ENCODE data around the gene ADAMTS13. TPM values are rescaled to one million over a fixed set of nuclear protein-coding genes. Genes with fewer than 3 reads are reported as not detected.

The ADAMTS13 gene
- total RNA-seq, 1 experiment from 2014 or later: 12.0 TPM

DNA sequence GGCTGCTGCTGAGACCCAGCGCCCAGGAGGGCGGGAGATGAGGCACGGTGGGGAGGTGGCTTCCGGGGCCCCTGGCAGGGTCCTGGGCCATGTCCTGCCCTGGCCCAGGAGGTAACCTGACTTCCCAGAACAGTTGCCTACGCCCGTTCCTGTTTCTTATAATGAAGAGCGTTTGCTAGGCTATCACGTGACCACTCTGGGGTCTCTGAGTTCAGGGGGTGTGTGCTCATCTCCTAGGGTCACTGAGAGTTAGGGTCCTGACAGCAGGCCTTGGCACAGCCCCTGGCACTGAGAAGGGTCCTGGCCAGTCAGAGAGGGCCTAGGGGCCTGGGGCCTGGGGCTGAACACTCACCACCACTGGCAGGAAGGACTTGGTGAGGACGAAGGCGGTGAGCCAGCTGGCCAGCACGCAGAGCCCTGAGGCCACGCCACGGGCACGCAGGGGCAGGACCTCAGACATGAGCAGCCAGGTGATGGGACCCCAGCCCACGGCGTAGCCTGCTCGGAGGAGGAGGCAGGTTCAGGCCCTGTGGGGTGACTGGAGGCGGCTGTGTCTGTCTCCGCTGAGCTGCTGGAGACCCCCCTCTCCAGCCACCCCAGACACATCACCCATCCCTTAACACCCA, 50.7 kb downstream of the ADAMTS13 start:
- ChIA-PET CTCF (interaction anchor here (0.5 to 1.8 kb wide), 2 partner anchors 14 to 44 kb away, joined by 3 to 7 read pairs; no protein-coding TSS in a partner anchor), POLR2A (no interaction called here)
- H3K36me3 Mint-ChIP-seq: peaks cover 3% of the 10 kb centered on the region; the same call in 1 of the 2 replicates
- no peak overlapping the region for H3K27ac Mint-ChIP-seq
- H3K9me3 Mint-ChIP-seq: no peaks in the 10 kb centered on the region
- H3K4me3 Mint-ChIP-seq: no peak overlapping the region
- no peaks in the 10 kb centered on the region for H3K27me3 Mint-ChIP-seq (ENCODE audit: low read depth)
- ATAC-seq: no peak
- TF ChIP-seq, protein P1, sequence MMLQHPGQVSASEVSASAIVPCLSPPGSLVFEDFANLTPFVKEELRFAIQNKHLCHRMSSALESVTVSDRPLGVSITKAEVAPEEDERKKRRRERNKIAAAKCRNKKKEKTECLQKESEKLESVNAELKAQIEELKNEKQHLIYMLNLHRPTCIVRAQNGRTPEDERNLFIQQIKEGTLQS (CRISPR knock-in tag; conservative IDR thresholded peaks at IDR 0.05): no peak
- DNase-seq (ENCODE audit: low spot score): no peak
- H3K4me1 Mint-ChIP-seq: peaks cover 6% of the 10 kb centered on the region; the same call in 1 of the 2 replicates

DNA sequence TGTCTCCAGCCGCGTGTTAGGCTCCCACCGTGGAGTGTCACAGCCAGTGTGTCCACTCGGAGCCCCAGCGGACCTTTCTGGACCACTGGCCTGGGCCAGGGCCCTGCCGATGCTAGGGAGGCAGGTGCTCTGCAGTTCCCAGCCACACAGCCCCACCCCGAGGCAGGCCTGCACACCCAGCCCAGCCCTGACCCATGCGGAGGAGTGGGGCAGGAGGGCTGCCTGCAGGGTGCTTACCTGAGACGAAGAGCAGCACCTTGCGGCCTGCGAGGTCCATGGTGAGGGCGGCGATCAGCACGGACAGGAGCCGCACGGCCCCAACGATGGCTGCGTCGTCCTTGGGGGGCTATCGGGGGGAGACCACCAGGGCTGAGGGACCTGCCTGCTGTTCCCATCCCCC, 51.6 kb downstream of the ADAMTS13 start:
- POLR2A ChIA-PET: no interaction called here
- H3K4me3 Mint-ChIP-seq: no peak overlapping the region
- ATAC-seq: no peak

GRCh38 chr9:133474215-133474614, 52.0 kb downstream of the ADAMTS13 start:
- no peak for DNase-seq (ENCODE audit: low spot score)
- Mint-ChIP-seq H3K36me3 (peaks cover 3% of the 10 kb centered on the region; the same call in 1 of the 2 replicates), H3K4me1 (peaks cover 8% of the 10 kb centered on the region; the same call in 1 of the 2 replicates), H3K27ac (no peak overlapping the region), H3K4me3 (no peak overlapping the region), H3K9me3 (no peaks in the 10 kb centered on the region), H3K27me3 (ENCODE audit: low read depth) (no peaks in the 10 kb centered on the region)
- no peak for ATAC-seq
- ChIA-PET CTCF (interaction anchor here (0.6 kb wide), 1 partner anchor 11 kb away, joined by 3 read pairs; no protein-coding TSS in a partner anchor), POLR2A (no interaction called here)
- TF ChIP-seq SP1 (CRISPR knock-in tag; conservative IDR thresholded peaks at IDR 0.05): no peak
- TF ChIP-seq PRRX2 (CRISPR knock-in tag; IDR thresholded peaks at IDR 0.05): no peak
- no peak for TF ChIP-seq JUN (CRISPR knock-in tag; IDR thresholded peaks at IDR 0.05)
- no peak for TF ChIP-seq FOXJ3 (CRISPR knock-in tag; IDR thresholded peaks at IDR 0.05; ENCODE audit: borderline replicate concordance)
- TF ChIP-seq MYBL2 (CRISPR knock-in tag; IDR thresholded peaks at IDR 0.05): no peak
- no peak for TF ChIP-seq ZNF512 (CRISPR knock-in tag; IDR thresholded peaks at IDR 0.05; ENCODE audit: borderline replicate concordance)
- TF ChIP-seq, protein P2, sequence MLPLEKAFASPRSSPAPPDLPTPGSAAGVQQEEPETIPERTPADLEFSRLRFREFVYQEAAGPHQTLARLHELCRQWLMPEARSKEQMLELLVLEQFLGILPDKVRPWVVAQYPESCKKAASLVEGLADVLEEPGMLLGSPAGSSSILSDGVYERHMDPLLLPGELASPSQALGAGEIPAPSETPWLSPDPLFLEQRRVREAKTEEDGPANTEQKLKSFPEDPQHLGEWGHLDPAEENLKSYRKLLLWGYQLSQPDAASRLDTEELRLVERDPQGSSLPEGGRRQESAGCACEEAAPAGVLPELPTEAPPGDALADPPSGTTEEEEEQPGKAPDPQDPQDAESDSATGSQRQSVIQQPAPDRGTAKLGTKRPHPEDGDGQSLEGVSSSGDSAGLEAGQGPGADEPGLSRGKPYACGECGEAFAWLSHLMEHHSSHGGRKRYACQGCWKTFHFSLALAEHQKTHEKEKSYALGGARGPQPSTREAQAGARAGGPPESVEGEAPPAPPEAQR (CRISPR knock-in tag; IDR thresholded peaks at IDR 0.05): no peak
- no peak for TF ChIP-seq MXD4 (CRISPR knock-in tag; IDR thresholded peaks at IDR 0.05; ENCODE audit: borderline replicate concordance)
- TF ChIP-seq, protein P3, sequence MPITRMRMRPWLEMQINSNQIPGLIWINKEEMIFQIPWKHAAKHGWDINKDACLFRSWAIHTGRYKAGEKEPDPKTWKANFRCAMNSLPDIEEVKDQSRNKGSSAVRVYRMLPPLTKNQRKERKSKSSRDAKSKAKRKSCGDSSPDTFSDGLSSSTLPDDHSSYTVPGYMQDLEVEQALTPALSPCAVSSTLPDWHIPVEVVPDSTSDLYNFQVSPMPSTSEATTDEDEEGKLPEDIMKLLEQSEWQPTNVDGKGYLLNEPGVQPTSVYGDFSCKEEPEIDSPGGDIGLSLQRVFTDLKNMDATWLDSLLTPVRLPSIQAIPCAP (CRISPR knock-in tag; IDR thresholded peaks at IDR 0.05): no peak
- no peak for TF ChIP-seq NR1H2 (CRISPR knock-in tag; IDR thresholded peaks at IDR 0.05)
- TF ChIP-seq ZNF671 (CRISPR knock-in tag; IDR thresholded peaks at IDR 0.05): no peak
- no peak for TF ChIP-seq ZNF423 (CRISPR knock-in tag; IDR thresholded peaks at IDR 0.05)

More for the DNA sequence above, 51.6 kb downstream of the ADAMTS13 start:
- Mint-ChIP-seq H3K27me3 (ENCODE audit: low read depth) (no peaks in the 10 kb centered on the region), H3K4me1 (peaks cover 8% of the 10 kb centered on the region; the same call in 1 of the 2 replicates), H3K27ac (no peak overlapping the region), H3K36me3 (peaks cover 3% of the 10 kb centered on the region; the same call in 1 of the 2 replicates), H3K9me3 (no peaks in the 10 kb centered on the region)
- CTCF ChIA-PET: interaction anchor here (0.5 kb wide), 1 partner anchor 43 kb away, joined by 3 read pairs; no protein-coding TSS in a partner anchor
- DNase-seq (ENCODE audit: low spot score): no peak
- TF ChIP-seq TCF7 (CRISPR knock-in tag; IDR thresholded peaks at IDR 0.05; ENCODE audit: low read depth): 0 out of 2 replicates have a peak, but pooled peaks have one; percentile 21
- TF ChIP-seq CREM (CRISPR knock-in tag; IDR thresholded peaks at IDR 0.05): no peak

GRCh38 chr9:133474853-133475252, 52.7 kb downstream of the ADAMTS13 start:
- POLR2A ChIA-PET: no interaction called here
- peaks cover 13% of the 10 kb centered on the region for H3K4me1 Mint-ChIP-seq
- H3K27me3 Mint-ChIP-seq (ENCODE audit: low read depth): peaks cover 2% of the 10 kb centered on the region; the same call in 1 of the 2 replicates
- TF ChIP-seq ESRRA (CRISPR knock-in tag; IDR thresholded peaks at IDR 0.05; ENCODE audit: borderline replicate concordance) (no peak), ZNF121 (CRISPR knock-in tag; IDR thresholded peaks at IDR 0.05) (no peak), SP1 (CRISPR knock-in tag; conservative IDR thresholded peaks at IDR 0.05) (no peak), ZNF416 (CRISPR knock-in tag; IDR thresholded peaks at IDR 0.05) (no peak), ZNF512 (CRISPR knock-in tag; IDR thresholded peaks at IDR 0.05; ENCODE audit: borderline replicate concordance) (no peak), CBFB (CRISPR knock-in tag; IDR thresholded peaks at IDR 0.05; ENCODE audit: low read depth) (no peak)
- TF ChIP-seq, protein P4, sequence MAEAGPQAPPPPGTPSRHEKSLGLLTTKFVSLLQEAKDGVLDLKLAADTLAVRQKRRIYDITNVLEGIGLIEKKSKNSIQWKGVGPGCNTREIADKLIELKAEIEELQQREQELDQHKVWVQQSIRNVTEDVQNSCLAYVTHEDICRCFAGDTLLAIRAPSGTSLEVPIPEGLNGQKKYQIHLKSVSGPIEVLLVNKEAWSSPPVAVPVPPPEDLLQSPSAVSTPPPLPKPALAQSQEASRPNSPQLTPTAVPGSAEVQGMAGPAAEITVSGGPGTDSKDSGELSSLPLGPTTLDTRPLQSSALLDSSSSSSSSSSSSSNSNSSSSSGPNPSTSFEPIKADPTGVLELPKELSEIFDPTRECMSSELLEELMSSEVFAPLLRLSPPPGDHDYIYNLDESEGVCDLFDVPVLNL (CRISPR knock-in tag; IDR thresholded peaks at IDR 0.05; ENCODE audit: borderline replicate concordance, low read depth): no peak
- TF ChIP-seq, protein P1 (CRISPR knock-in tag; conservative IDR thresholded peaks at IDR 0.05): no peak

More at GRCh38 chr9:133474853-133475252, 52.7 kb downstream of the ADAMTS13 start:
- H3K9me3 Mint-ChIP-seq: no peaks in the 10 kb centered on the region
- DNase-seq (ENCODE audit: low spot score) (no peak), ATAC-seq (no peak)
- peaks cover 3% of the 10 kb centered on the region; the same call in 1 of the 2 replicates for H3K36me3 Mint-ChIP-seq
- CTCF ChIA-PET: interaction anchor here (0.7 kb wide), 1 partner anchor 12 kb away, joined by 3 read pairs; no protein-coding TSS in a partner anchor
- H3K27ac Mint-ChIP-seq: no peak overlapping the region
- H3K4me3 Mint-ChIP-seq: no peak overlapping the region
